ENCODE results near the gene SEC22B.
"Not testable (repeated sequence)": the region's sequence is repeated elsewhere in the genome, so short reads cannot be mapped to it uniquely, and the experiment has no call there.

- not testable (repeated sequence) for TF ChIP-seq CTCF, POLR2A (IDR thresholded peaks at IDR 0.05)
Measured at GRCh38 chr1:120117371-120118177, 58.7 kb downstream of the SEC22B start.
